ENCODE data around the gene POLR1A. TPM values are rescaled to one million over a fixed set of nuclear protein-coding genes. Genes with fewer than 3 reads are reported as not detected.

Gene POLR1A
- total RNA-seq, 1 donor from 2014 or later = 32.6 TPM

DNA sequence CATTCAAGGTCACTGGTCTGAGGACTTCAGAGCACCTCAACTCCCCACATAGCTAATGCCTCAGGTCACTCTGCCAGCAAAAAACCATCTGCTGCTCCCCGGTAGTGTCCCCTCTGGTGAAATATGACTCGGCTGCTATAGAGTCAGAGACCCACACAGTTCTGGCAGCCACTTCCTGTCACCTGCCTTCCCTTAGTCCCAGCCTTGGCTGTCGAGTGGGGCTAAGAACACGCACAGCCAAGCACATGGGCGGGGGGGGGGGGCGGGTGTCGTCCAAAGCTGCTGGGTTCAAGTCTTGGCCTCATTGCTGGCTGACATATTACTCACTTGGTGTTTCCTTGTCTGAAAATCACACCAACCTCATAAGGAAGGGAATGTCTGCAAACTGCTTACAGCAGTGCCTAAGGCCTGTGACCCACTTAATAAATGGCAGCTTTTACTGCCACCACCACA lies 37.5 kb downstream of the POLR1A start:
- TF ChIP-seq, protein P1, sequence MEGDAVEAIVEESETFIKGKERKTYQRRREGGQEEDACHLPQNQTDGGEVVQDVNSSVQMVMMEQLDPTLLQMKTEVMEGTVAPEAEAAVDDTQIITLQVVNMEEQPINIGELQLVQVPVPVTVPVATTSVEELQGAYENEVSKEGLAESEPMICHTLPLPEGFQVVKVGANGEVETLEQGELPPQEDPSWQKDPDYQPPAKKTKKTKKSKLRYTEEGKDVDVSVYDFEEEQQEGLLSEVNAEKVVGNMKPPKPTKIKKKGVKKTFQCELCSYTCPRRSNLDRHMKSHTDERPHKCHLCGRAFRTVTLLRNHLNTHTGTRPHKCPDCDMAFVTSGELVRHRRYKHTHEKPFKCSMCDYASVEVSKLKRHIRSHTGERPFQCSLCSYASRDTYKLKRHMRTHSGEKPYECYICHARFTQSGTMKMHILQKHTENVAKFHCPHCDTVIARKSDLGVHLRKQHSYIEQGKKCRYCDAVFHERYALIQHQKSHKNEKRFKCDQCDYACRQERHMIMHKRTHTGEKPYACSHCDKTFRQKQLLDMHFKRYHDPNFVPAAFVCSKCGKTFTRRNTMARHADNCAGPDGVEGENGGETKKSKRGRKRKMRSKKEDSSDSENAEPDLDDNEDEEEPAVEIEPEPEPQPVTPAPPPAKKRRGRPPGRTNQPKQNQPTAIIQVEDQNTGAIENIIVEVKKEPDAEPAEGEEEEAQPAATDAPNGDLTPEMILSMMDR (IDR thresholded peaks at IDR 0.05) = no peak
- Mint-ChIP-seq H3K27ac (ENCODE audit: unreplicated experiment) (no peak overlapping the region), H3K4me1 (ENCODE audit: low read depth) (peaks cover 38% of the 10 kb centered on the region), H3K4me3 (ENCODE audit: unreplicated experiment) (no peak overlapping the region), H3K9me3 (ENCODE audit: low read depth) (peaks cover 14% of the 10 kb centered on the region), H3K27me3 (ENCODE audit: low read depth) (no peaks in the 10 kb centered on the region), H3K36me3 (ENCODE audit: low read depth) (peaks cover 54% of the 10 kb centered on the region)
- no peak for DNase-seq (ENCODE audit: low spot score)

DNA sequence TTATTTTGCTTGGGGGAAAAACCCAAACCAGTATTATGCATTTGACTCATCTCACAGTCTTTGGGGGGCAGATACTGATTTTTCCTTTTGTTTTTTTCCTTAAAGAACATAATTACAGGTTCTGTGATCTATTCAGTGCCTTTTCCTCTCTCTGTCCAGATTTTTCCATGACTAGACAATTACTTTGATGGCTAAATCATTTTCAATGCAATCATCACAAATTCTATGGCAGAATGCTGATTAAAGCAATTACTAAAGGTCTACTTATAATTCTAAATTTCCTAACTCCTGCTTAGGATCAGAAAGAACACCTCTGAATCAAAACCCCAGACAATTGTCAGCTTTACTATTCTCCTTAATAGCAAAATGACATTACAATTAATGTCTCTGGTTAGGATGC lies 38.8 kb downstream of the POLR1A start:
- H3K4me3 Mint-ChIP-seq (ENCODE audit: unreplicated experiment) = no peak overlapping the region
- H3K27me3 Mint-ChIP-seq (ENCODE audit: low read depth) = no peaks in the 10 kb centered on the region
- peaks cover 29% of the 10 kb centered on the region for H3K4me1 Mint-ChIP-seq (ENCODE audit: low read depth)
- no peak overlapping the region for H3K27ac Mint-ChIP-seq (ENCODE audit: unreplicated experiment)
- DNase-seq (ENCODE audit: low spot score) = no peak
- H3K36me3 Mint-ChIP-seq (ENCODE audit: low read depth) = peaks cover 62% of the 10 kb centered on the region
- H3K9me3 Mint-ChIP-seq (ENCODE audit: low read depth) = peaks cover 21% of the 10 kb centered on the region
- TF ChIP-seq, protein P1 (IDR thresholded peaks at IDR 0.05) = no peak

DNA sequence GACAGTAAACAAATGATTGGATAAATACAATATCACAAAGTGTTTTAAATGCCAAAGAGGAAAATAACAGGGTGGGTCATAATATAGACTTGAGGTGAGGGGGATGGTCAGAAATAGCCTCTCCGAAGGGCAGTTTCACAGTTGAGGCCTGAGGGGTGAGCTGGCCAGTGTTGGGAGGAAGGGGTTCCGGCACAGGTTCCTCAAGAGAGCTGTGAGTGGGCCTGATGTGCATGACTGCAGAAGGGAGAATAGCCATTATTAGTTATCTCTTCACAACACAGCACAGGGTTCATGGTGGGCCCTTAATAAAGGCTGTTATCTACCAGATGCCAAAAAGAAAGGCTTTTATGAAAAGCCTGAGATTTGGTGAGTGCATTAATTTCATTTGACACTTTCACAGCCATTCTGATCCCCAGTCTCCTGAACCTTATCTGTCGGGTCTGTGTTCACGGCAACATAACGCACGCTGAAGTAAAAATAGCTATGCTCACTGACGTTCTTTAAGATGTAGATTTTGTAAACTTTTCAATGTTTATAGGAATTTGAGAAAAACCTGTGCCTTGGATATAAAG lies 39.6 kb downstream of the POLR1A start:
- Mint-ChIP-seq H3K4me1 (ENCODE audit: low read depth) (peaks cover 26% of the 10 kb centered on the region), H3K9me3 (ENCODE audit: low read depth) (peaks cover 19% of the 10 kb centered on the region), H3K27me3 (ENCODE audit: low read depth) (no peaks in the 10 kb centered on the region), H3K36me3 (ENCODE audit: low read depth) (peaks cover 62% of the 10 kb centered on the region), H3K4me3 (ENCODE audit: unreplicated experiment) (no peak overlapping the region), H3K27ac (ENCODE audit: unreplicated experiment) (no peak overlapping the region)
- TF ChIP-seq, protein P1 (IDR thresholded peaks at IDR 0.05) = no peak
- DNase-seq (ENCODE audit: low spot score) = no peak

DNA sequence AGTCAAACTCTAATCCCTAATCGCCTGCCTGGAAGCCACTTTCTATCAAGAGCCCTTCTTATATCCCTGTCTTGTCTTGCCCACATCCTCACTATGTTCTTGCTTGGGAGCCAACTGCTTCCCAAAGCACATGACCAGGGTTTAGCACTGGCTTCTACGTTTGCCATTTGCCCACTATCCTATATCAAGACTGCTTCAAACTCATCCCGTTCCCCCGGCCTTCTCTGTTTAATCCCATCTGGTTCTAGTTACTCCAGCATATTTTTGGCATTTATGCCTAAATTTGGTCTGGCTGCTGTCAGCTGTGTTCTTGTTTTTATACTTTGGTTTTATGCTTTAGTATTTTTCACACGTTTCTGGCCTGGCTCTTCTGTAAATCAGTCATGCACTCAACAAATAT lies 40.2 kb downstream of the POLR1A start:
- no peak for DNase-seq (ENCODE audit: low spot score)
- peaks cover 25% of the 10 kb centered on the region for H3K4me1 Mint-ChIP-seq (ENCODE audit: low read depth)
- H3K27me3 Mint-ChIP-seq (ENCODE audit: low read depth) = no peaks in the 10 kb centered on the region
- no peak overlapping the region for H3K4me3 Mint-ChIP-seq (ENCODE audit: unreplicated experiment)
- peaks cover 19% of the 10 kb centered on the region for H3K9me3 Mint-ChIP-seq (ENCODE audit: low read depth)
- H3K27ac Mint-ChIP-seq (ENCODE audit: unreplicated experiment) = no peak overlapping the region
- TF ChIP-seq, protein P1 (IDR thresholded peaks at IDR 0.05) = no peak
- H3K36me3 Mint-ChIP-seq (ENCODE audit: low read depth) = peaks cover 61% of the 10 kb centered on the region

DNA sequence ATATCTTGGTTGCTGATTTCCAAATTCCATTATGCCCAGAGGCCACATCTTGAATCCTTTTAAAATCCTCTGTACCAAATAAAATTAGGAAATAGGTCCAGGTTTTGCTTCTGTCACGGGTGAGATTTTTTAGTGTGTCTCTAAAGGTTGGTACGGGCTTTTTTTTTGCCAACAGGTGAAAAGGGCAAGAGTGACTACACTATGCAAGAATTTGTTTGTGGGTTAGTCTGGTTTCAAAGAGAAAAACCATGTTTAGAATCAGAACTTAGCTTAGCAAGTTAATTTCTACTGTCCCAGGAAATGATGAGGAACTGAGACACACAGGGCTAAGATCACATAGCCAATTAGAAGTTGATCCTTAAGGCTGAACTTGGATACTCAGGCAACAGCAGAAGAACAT lies 41.7 kb downstream of the POLR1A start:
- H3K4me3 Mint-ChIP-seq (ENCODE audit: unreplicated experiment) = no peak overlapping the region
- H3K36me3 Mint-ChIP-seq (ENCODE audit: low read depth) = peaks cover 58% of the 10 kb centered on the region
- H3K4me1 Mint-ChIP-seq (ENCODE audit: low read depth) = peaks cover 21% of the 10 kb centered on the region
- peaks cover 19% of the 10 kb centered on the region for H3K9me3 Mint-ChIP-seq (ENCODE audit: low read depth)
- no peaks in the 10 kb centered on the region for H3K27me3 Mint-ChIP-seq (ENCODE audit: low read depth)
- H3K27ac Mint-ChIP-seq (ENCODE audit: unreplicated experiment) = no peak overlapping the region
- TF ChIP-seq, protein P1 (IDR thresholded peaks at IDR 0.05) = no peak
- no peak for DNase-seq (ENCODE audit: low spot score)

Measured in chondrocyte (in vitro differentiated cells).